Measurements from ENCODE around the gene FAM83E.
A peak's percentile ranks its signal among the peaks of the same experiment; 100 is the strongest.
"Not testable (repeated sequence)": the region's sequence is repeated elsewhere in the genome, so short reads cannot be mapped to it uniquely, and the experiment has no call there.

The FAM83E gene

GRCh38 chr19:48614436-48615230 is at the start of gene FAM83E:
Gene FAM83E (minus strand): TSS chr19:48615076. CDS start chr19:48613372, 1,704 bp downstream.
- DNase-seq = no peak

DNA sequence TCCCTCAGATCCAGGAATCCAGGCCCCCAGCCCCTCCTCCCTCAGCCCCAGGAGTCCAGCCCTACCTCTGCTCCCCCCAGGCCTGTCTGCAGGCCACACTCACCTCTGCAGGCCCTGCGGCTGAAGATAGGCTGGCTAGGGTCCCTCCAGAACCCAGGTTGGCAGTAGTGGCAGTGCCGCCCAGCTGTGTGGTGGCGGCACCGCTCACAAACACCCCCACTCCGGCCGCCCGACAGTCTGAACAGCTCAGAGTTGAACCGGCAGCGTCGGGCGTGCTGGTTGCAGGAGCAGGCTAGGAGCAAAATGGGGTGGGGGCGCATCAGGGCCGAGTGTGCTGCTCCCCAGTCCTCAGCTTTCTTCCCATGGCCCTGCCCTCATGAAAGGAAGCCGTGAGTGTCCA is 49.6 kb upstream of the FAM83E start:
- no peak for DNase-seq

- no peak for DNase-seq
Observed at GRCh38 chr19:48663667-48664066, 48.8 kb upstream of the FAM83E start.

- DNase-seq = no peak
Observed at GRCh38 chr19:48661711-48662090, 46.8 kb upstream of the FAM83E start.

GRCh38 chr19:48660852-48661710 is 46.2 kb upstream of the FAM83E start:
- no peak for DNase-seq

- no peak for DNase-seq
Observed at GRCh38 chr19:48659768-48660167, 44.9 kb upstream of the FAM83E start.

DNA sequence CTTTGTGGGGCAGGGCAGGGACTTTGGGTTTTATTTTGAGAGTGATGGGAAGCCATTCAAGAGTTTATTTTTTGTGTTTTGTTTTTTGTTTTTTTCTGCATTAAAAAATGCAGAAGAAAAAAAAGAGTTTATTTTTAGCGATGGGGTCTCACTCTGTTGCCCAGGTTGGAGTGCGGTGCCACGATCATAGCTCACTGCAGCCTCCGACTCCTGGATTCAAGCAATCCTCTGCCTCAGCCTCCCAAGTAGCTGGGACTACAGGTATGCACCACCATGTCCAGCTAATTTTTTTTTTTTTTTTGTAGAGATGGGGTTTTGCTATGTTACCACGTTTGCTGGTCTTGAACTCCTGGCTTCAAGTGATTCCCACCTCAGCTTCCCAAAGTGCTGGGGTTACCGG is 43.6 kb upstream of the FAM83E start:
- DNase-seq = no peak

GRCh38 chr19:48657828-48658227 is 43.0 kb upstream of the FAM83E start:
- DNase-seq = not testable (repeated sequence)

GRCh38 chr19:48656840-48657474 is 42.1 kb upstream of the FAM83E start:
- no peak for DNase-seq

DNA sequence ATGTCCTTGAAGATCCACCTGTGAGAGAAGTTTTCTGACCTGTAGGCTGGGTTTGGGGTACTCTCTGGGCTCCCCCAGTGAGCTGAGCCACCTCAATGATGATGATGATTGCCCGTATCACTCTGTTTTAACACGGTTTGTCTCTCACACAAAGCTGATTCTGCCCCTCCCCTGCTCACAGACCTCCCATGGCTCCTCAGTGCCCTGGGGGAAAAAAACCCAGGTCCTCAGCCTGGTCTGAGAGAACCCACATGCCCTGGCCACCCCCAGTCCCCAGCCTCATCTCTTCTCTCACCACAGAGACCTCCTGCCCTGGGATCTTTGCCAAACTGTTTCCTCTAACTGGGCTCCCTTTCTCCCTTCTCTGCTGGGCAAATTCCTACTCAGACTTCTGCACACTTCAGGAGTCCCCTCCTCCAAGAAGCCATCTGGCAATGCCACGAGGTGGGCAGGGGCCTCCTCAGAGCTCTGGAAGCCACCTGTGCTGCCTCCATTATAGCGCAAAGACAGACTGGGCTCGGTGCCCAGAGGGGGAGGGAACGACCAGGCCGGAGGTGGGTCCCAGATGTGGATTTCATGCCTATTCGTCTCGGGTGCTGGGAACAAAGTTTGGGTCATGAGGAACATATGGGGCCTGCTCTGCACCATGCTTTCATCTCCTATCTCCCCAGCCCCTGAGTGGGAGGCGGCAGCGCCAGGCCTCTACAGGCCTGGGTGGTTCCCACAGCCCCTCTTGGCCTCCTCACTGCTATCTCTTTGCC is 39.6 kb upstream of the FAM83E start:
- no peak for DNase-seq

DNA sequence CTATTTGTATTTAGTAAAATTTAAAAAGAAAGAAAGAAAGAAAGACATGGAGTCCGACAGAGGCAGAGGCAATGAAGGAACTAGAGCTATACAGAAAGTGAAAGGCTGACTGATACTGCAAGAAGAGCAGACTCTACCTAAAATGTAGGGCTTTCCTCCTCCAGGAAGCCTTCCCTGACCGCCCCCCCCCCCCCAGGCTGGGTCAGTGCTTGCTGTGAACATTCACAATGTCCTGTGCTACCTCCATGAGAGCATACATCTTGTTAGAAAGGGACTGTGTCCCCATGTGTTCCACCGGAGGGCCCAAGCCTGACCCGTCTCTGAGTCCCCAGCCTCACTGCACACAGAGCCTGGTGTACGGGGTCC is 36.8 kb upstream of the FAM83E start:
- no peak for DNase-seq

DNA sequence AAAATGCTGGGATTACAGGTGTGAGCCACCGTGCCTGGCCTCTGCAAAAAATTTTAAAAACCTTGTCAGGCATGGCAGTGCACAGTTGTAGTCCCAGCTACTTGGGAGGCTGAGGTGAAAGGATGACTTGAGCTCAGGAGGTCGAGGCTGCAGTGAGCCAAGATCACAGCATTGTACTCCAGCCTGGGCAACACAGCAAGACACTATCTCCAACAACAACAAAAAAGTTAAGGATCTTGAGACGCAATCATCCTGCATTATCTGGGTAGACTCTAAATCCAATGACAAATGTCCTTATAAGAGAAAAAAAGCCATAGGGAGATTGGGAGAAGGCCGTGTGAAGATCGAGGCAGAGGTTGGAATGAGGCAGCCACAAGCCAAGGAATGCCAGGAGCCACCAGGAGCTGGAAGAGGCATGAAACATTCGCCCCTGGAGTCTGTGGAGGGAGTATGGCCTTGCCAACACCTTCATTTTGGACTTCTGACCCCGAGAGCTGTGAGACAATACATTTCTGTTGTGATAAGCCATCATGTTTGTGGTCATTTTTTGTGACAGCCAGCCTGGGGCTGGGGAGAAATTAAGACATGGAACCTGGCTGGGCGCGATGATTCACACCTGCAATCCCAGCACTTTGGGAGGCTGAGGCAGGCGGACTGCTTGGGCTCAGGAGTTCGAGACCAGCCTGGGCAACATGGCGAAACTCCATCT is 36.3 kb upstream of the FAM83E start:
- no peak for DNase-seq

- DNase-seq = no peak
Observed at GRCh38 chr19:48648134-48648533, 33.3 kb upstream of the FAM83E start.

DNA sequence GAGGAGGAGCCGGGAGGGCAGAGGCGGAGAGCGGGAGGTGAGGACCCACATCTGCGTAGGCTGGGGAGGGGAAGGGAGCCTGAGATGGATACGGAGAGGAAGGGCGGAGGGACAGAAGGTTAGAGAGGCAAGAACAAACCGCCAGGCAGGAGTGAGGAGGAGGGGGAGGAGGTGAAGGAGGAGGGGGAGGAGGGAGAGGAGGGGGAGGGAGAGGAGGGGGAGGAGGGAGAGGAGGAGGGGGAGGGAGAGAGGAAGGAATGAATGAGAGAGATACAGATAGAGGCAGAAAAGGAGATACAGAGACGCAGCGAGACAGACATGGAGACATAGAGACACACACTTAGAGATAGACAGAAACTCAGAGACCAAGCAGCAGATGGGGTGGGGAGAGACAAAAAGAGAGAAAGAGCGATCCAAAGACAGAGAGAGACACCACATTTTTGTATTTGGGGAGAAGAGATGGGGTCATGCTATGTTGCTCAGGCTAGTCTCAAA is 31.9 kb upstream of the FAM83E start:
- DNase-seq = no peak

GRCh38 chr19:48646001-48646721 is 31.3 kb upstream of the FAM83E start, which contains the start of gene CA11:
Gene CA11 (minus strand): TSS chr19:48646187. CDS start chr19:48645632, 555 bp downstream.
- DNase-seq = peak; percentile 27

DNA sequence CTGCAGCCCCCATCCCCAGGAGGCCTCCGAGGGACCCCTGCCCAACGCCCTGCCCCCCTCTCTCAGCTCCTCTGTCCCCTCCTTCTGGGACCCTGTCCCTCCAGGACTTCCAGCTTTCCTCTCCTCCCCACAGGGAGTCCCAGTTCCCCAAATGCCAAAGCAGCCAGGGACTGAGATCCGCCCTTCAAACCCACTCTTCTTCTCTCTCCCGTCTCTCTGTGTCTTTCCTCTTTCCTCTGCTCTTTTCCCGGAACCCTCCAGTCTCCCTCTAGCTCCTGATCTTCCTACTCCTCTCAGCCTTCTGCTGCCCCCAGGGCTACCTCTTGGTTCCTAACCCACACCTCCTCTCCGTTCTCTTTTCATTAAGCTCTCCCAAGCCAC is 30.7 kb upstream of the FAM83E start:
- DNase-seq = no peak

DNA sequence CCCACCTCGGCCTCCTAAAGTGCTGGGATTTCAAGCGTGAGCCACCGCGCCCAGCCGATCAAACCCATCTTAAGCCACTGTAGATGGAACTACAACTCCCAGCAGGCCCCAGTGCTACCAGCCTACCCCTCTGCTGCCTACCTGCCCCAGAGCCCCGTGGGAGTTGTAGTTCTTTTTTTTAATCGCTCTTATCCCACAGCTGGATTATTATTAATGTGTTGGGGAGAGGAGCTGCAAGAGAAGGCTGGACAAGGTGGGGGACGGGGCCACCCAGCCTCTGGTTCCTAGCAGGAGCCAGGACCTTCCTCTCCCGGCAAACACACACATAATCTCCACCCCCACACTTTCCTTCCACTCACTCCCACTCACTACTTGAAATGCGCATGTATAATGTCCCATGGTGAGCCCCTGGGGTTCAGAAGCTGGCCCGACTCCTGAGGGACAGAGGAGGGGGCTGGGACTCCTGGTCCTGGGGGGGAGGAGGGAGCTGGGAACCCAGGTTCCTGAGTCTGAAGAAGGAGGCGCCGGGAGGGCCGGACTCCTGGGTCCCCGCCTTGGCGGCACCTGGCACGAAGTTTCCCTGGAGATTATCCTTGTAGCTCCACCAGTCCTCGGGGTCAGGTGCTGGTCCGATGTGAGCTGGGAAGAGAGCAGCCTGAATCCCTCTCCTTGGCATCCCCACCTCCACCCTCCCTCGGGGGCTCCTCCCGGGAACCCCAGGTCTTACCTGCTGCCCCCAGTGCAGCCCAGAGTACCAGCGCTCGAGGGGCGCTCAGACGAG is 30.2 kb upstream of the FAM83E start:
- DNase-seq = no peak

- no peak for DNase-seq
Observed at GRCh38 chr19:48644355-48644754, 29.5 kb upstream of the FAM83E start.

DNA sequence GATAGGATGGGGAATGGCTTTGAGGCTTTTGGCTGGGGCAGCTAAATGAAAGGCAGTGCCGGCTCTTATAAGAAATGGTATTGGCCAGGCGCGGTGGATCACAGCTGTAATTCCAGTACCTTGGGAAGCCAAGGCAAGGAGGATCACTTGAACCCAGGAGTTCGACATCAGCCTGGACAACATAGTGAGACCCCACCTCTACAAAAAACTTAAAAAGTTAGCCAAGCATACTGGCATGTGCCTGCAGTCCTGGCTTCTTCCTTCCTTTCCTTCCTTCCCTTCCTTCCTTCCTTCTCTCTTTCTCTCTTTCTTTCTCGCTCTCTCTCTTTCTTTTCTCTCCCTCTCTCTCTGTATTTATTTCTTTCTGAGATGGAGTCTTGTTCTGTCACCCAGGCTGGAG is 28.0 kb upstream of the FAM83E start:
- DNase-seq = no peak

GRCh38 chr19:48641850-48642249 is 27.0 kb upstream of the FAM83E start:
- DNase-seq = no peak

Data from SIG-M5 (cell line).